Measurements from ENCODE around the gene SNX33.
"Not testable (repeated sequence)": the region's sequence is repeated elsewhere in the genome, so short reads cannot be mapped to it uniquely, and the experiment has no call there.

GRCh38 chr15:75689429-75689828 lies 41.7 kb downstream of the SNX33 start:
- TF ChIP-seq CEBPB (IDR thresholded peaks at IDR 0.05); RCOR1 (IDR thresholded peaks at IDR 0.05; ENCODE audit: low read depth, low read length): not testable (repeated sequence)

Data from A549 (cell line).